ENCODE data around the gene HERC2. TPM values are rescaled to one million over a fixed set of nuclear protein-coding genes. Genes with fewer than 3 reads are reported as not detected.
A peak's percentile ranks its signal among the peaks of the same experiment; 100 is the strongest.
"Not testable (repeated sequence)": the region's sequence is repeated elsewhere in the genome, so short reads cannot be mapped to it uniquely, and the experiment has no call there.

Gene HERC2
- total RNA-seq, 1 donor from 2014 or later: 84.6 TPM

GRCh38 chr15:28294560-28294959 is 27.4 kb downstream of the HERC2 start:
- Mint-ChIP-seq H3K36me3 (peaks cover 34% of the 10 kb centered on the region), H3K9me3 (peaks cover 13% of the 10 kb centered on the region), H3K27ac (peak overlapping the region; percentile 55)
- H3K27me3 Mint-ChIP-seq (ENCODE audit: low read depth); DNase-seq (ENCODE audit: low spot score in 2 of 2, unreplicated experiment in 2 of 2); H3K4me1 Mint-ChIP-seq; H3K4me3 Mint-ChIP-seq: not testable (repeated sequence)

- TF ChIP-seq CTCF (IDR thresholded peaks at IDR 0.05; ENCODE audit: unreplicated experiment): no peak
- Mint-ChIP-seq H3K27ac (no peak overlapping the region), H3K4me3 (no peak overlapping the region), H3K9me3 (peaks cover 20% of the 10 kb centered on the region), H3K4me1 (peaks cover 4% of the 10 kb centered on the region), H3K27me3 (ENCODE audit: low read depth) (no peaks in the 10 kb centered on the region), H3K36me3 (peaks cover 52% of the 10 kb centered on the region)
- DNase-seq (ENCODE audit: low spot score in 2 of 2, unreplicated experiment in 2 of 2): no peak
These were observed 32.1 kb downstream of the HERC2 start for GRCh38 chr15:28289694-28290463.

GRCh38 chr15:28288830-28289693 is 32.9 kb downstream of the HERC2 start:
- H3K36me3 Mint-ChIP-seq: peaks cover 56% of the 10 kb centered on the region
- H3K4me3 Mint-ChIP-seq; H3K27ac Mint-ChIP-seq; H3K4me1 Mint-ChIP-seq; DNase-seq (ENCODE audit: low spot score in 2 of 2, unreplicated experiment in 2 of 2); H3K27me3 Mint-ChIP-seq (ENCODE audit: low read depth): not testable (repeated sequence)
- H3K9me3 Mint-ChIP-seq: peaks cover 20% of the 10 kb centered on the region

GRCh38 chr15:28286659-28287058 is 35.3 kb downstream of the HERC2 start:
- not testable (repeated sequence) for H3K27me3 Mint-ChIP-seq (ENCODE audit: low read depth); H3K27ac Mint-ChIP-seq; H3K4me1 Mint-ChIP-seq; H3K4me3 Mint-ChIP-seq; DNase-seq (ENCODE audit: low spot score in 2 of 2, unreplicated experiment in 2 of 2)
- peaks cover 34% of the 10 kb centered on the region for H3K9me3 Mint-ChIP-seq
- H3K36me3 Mint-ChIP-seq: peaks cover 63% of the 10 kb centered on the region

GRCh38 chr15:28286031-28286430 is 35.9 kb downstream of the HERC2 start:
- DNase-seq (ENCODE audit: low spot score in 2 of 2, unreplicated experiment in 2 of 2): no peak
- H3K4me3 Mint-ChIP-seq: no peak overlapping the region
- H3K9me3 Mint-ChIP-seq: peaks cover 34% of the 10 kb centered on the region
- peaks cover 60% of the 10 kb centered on the region for H3K36me3 Mint-ChIP-seq
- no peaks in the 10 kb centered on the region for H3K27me3 Mint-ChIP-seq (ENCODE audit: low read depth)
- no peak overlapping the region for H3K27ac Mint-ChIP-seq
- no peaks in the 10 kb centered on the region for H3K4me1 Mint-ChIP-seq
- no peak for TF ChIP-seq CTCF (IDR thresholded peaks at IDR 0.05; ENCODE audit: unreplicated experiment)

- no peak for DNase-seq (ENCODE audit: low spot score in 2 of 2, unreplicated experiment in 2 of 2)
- H3K4me1 Mint-ChIP-seq: no peaks in the 10 kb centered on the region
- no peak overlapping the region for H3K27ac Mint-ChIP-seq
- no peak overlapping the region for H3K4me3 Mint-ChIP-seq
- H3K9me3 Mint-ChIP-seq: peaks cover 14% of the 10 kb centered on the region
- TF ChIP-seq CTCF (IDR thresholded peaks at IDR 0.05; ENCODE audit: unreplicated experiment): no peak
- no peaks in the 10 kb centered on the region for H3K27me3 Mint-ChIP-seq (ENCODE audit: low read depth)
- peaks cover 42% of the 10 kb centered on the region for H3K36me3 Mint-ChIP-seq
These were observed 40.1 kb downstream of the HERC2 start for GRCh38 chr15:28281876-28282275.

- Mint-ChIP-seq H3K4me1 (peaks cover 4% of the 10 kb centered on the region), H3K27me3 (ENCODE audit: low read depth) (no peaks in the 10 kb centered on the region), H3K4me3 (no peak overlapping the region), H3K9me3 (no peaks in the 10 kb centered on the region), H3K27ac (no peak overlapping the region), H3K36me3 (peaks cover 19% of the 10 kb centered on the region)
- TF ChIP-seq CTCF (IDR thresholded peaks at IDR 0.05; ENCODE audit: unreplicated experiment): no peak
- no peak for DNase-seq (ENCODE audit: low spot score in 2 of 2, unreplicated experiment in 2 of 2)
These were observed 47.3 kb downstream of the HERC2 start for GRCh38 chr15:28274635-28275034.

Measured in mesothelial cell of epicardium (in vitro differentiated cells).